ENCODE results near the gene ATP8B4.

ATP8B4 gene

DNA sequence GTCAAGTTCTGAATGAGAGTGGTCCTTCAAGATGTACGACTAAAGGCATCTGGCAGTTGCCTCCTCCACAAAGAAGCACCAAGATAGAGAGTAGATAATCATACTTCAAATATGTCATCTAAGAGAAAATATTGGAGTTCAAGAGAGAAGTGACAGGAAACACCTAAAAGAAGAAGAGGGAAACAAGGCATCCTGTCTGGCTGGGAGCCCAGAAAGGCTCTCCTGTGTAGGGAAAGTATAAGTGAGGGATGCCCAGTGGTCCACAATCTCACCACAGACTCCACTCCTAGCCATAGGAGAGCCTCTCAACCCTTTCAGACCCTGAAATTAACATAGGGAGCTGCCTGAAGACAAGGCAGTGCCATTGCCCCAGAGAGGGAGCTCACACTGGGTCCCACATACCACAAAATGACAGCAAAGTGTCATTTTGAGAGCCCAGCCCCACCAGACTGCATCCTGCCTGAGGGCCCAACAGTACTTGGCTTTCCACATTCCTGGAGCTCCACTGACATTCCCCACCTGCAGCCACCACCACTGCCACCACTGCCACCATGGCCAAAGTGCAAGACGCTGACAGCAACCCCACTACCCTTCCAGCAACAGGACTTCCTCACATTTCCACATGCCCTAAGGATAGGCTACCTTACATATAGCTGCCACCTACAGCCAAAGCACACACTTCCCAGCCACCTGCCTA is 210.6 kb downstream of the ATP8B4 start:
- Histone ChIP-seq H3K4me1 (ENCODE audit: control insufficient read depth, insufficient read depth, low read length) (no peaks in the 10 kb centered on the region), H3K27ac (ENCODE audit: low read length) (no peak overlapping the region), H3K36me3 (ENCODE audit: control insufficient read depth, insufficient read depth, low read length) (no peaks in the 10 kb centered on the region), H3K9me3 (ENCODE audit: control insufficient read depth, insufficient read depth, low read length) (no peaks in the 10 kb centered on the region), H3K4me3 (ENCODE audit: low read length) (no peak overlapping the region), H3K27me3 (ENCODE audit: control insufficient read depth, insufficient read depth, low read length) (no peaks in the 10 kb centered on the region)
- DNase-seq (ENCODE audit: low read depth, low spot score), result no peak
- WGBS (ENCODE audit: insufficient coverage, insufficient read length), result no CpG with 5 or more reads among the region's 2 CpGs

DNA sequence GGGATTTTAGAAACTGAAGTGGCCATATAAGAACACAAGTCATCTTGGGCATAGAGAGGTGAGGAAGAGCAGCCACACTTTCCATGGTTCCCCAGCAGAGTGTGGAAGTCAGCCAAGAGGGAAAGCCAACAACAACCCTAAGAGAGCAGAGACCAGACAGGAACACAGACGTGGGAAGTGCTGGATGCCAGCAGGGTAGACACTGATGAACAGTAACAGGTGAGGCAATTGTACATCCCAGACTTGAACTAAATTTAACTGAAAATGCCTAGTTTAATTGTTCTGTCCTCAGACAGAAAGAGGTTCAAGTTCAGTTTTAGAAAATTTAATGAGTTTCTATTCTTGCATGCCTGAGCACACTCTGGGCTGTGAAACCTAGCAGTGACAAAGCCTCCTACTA is 212.1 kb downstream of the ATP8B4 start:
- H3K36me3 ChIP-seq (ENCODE audit: control insufficient read depth, insufficient read depth, low read length), result no peaks in the 10 kb centered on the region
- H3K27ac ChIP-seq (ENCODE audit: low read length), result no peak overlapping the region
- WGBS (ENCODE audit: insufficient coverage, insufficient read length), result no CpG with 5 or more reads among the region's 1 CpG
- H3K9me3 ChIP-seq (ENCODE audit: control insufficient read depth, insufficient read depth, low read length), result no peaks in the 10 kb centered on the region
- no peaks in the 10 kb centered on the region for H3K27me3 ChIP-seq (ENCODE audit: control insufficient read depth, insufficient read depth, low read length)
- H3K4me3 ChIP-seq (ENCODE audit: low read length), result no peak overlapping the region
- H3K4me1 ChIP-seq (ENCODE audit: control insufficient read depth, insufficient read depth, low read length), result no peaks in the 10 kb centered on the region
- no peak for DNase-seq (ENCODE audit: low read depth, low spot score)

GRCh38 chr15:49905221-49905620 is 213.8 kb downstream of the ATP8B4 start:
- H3K27ac ChIP-seq (ENCODE audit: low read length), result no peak overlapping the region
- no peak overlapping the region for H3K4me3 ChIP-seq (ENCODE audit: low read length)
- H3K36me3 ChIP-seq (ENCODE audit: control insufficient read depth, insufficient read depth, low read length), result no peaks in the 10 kb centered on the region
- H3K27me3 ChIP-seq (ENCODE audit: control insufficient read depth, insufficient read depth, low read length), result no peaks in the 10 kb centered on the region
- no peaks in the 10 kb centered on the region for H3K4me1 ChIP-seq (ENCODE audit: control insufficient read depth, insufficient read depth, low read length)
- no peaks in the 10 kb centered on the region for H3K9me3 ChIP-seq (ENCODE audit: control insufficient read depth, insufficient read depth, low read length)
- no peak for DNase-seq (ENCODE audit: low read depth, low spot score)

DNA sequence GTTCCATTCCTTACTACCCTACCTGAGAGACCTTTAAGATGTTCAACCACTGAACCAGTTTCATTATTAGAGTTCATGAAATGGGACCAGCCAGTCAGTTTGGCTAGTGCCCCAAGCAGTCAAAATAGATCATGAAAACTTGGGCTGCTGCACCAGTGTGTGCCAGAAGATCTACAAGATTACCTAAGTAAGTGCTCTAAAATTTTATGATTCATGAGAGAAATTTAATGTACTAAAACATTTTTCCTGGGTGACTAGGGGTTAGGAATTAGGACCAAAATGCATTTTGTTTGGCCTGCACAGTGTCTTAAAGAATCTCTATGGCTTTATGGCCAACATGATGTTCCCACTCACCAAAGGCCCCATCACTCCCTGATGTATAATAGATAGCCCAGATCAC is 214.7 kb downstream of the ATP8B4 start:
- H3K9me3 ChIP-seq (ENCODE audit: control insufficient read depth, insufficient read depth, low read length), result no peaks in the 10 kb centered on the region
- H3K27me3 ChIP-seq (ENCODE audit: control insufficient read depth, insufficient read depth, low read length), result no peaks in the 10 kb centered on the region
- no peak for DNase-seq (ENCODE audit: low read depth, low spot score)
- H3K4me3 ChIP-seq (ENCODE audit: low read length), result no peak overlapping the region
- no peaks in the 10 kb centered on the region for H3K36me3 ChIP-seq (ENCODE audit: control insufficient read depth, insufficient read depth, low read length)
- H3K4me1 ChIP-seq (ENCODE audit: control insufficient read depth, insufficient read depth, low read length), result no peaks in the 10 kb centered on the region
- H3K27ac ChIP-seq (ENCODE audit: low read length), result no peak overlapping the region

DNA sequence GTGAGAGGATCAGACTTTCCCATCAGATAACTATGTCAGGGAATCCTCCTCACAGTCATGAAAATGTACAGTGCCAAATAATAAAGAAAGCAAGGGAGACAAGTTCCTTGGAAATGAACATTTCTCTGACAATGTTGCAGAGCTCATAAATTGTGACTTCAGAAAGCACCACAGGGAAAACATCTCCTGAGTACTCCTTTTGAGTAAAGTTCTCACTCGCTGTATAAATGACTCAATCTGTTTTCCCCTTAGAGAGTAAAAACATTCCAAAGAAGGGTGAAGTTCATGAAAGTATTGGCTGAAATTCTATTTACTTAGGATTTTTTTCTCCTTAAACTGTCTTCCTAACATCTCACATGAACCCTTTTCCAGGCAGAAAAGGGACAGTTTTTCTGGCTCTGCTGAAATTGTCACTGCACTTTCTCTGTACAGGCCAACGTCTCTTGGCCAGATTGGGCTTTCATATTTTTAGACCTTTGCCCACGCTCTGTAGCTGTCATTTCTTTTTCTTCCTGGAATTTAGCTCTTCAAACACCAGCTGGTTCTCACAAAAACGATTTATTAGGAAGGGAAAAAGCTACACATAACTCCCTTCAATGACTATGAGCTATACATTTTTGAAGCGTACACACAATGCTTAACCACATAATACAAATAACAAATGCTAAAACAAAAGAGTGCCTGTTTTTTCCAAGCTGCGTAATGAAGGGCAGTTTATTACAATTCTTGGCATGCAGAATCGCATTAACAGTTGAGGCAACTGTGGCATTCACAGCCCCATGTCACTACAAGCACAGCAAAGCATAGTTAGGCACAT is 216.1 kb downstream of the ATP8B4 start:
- H3K4me3 ChIP-seq (ENCODE audit: low read length), result no peak overlapping the region

GRCh38 chr15:49901996-49902684 is 216.9 kb downstream of the ATP8B4 start:
- DNase-seq (ENCODE audit: low read depth, low spot score), result no peak
- no CpG with 5 or more reads among the region's 2 CpGs for WGBS (ENCODE audit: insufficient coverage, insufficient read length)
- no peak overlapping the region for H3K27ac ChIP-seq (ENCODE audit: low read length)
- H3K4me1 ChIP-seq (ENCODE audit: control insufficient read depth, insufficient read depth, low read length), result no peaks in the 10 kb centered on the region
- H3K27me3 ChIP-seq (ENCODE audit: control insufficient read depth, insufficient read depth, low read length), result no peaks in the 10 kb centered on the region
- no peaks in the 10 kb centered on the region for H3K9me3 ChIP-seq (ENCODE audit: control insufficient read depth, insufficient read depth, low read length)
- no peak overlapping the region for H3K4me3 ChIP-seq (ENCODE audit: low read length)
- no peaks in the 10 kb centered on the region for H3K36me3 ChIP-seq (ENCODE audit: control insufficient read depth, insufficient read depth, low read length)

More for the DNA sequence above, 216.1 kb downstream of the ATP8B4 start:
- H3K27ac ChIP-seq (ENCODE audit: low read length), result no peak overlapping the region
- no peak for DNase-seq (ENCODE audit: low read depth, low spot score)
- H3K27me3 ChIP-seq (ENCODE audit: control insufficient read depth, insufficient read depth, low read length), result no peaks in the 10 kb centered on the region
- H3K36me3 ChIP-seq (ENCODE audit: control insufficient read depth, insufficient read depth, low read length), result no peaks in the 10 kb centered on the region
- no CpG with 5 or more reads among the region's 7 CpGs for WGBS (ENCODE audit: insufficient coverage, insufficient read length)
- no peaks in the 10 kb centered on the region for H3K9me3 ChIP-seq (ENCODE audit: control insufficient read depth, insufficient read depth, low read length)
- no peaks in the 10 kb centered on the region for H3K4me1 ChIP-seq (ENCODE audit: control insufficient read depth, insufficient read depth, low read length)

DNA sequence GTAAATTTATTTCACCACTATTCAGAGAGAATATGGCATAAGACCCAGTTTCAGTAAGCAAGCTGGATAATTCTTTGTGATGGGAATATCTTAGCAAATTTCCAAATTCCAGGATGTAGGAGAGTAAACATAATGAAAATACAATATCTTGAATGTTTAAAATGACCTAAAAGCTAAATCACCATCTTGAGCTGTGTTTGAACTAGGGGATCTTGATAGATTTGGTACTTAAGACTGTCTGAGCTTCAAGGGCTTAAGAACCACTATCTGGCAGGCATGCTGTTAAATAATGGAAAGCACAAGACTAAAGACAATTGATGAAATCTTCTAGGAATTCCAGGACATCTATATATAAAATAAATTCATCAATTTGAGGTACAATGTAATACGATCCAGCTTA is 217.7 kb downstream of the ATP8B4 start:
- no peak for DNase-seq (ENCODE audit: low read depth, low spot score)
- H3K9me3 ChIP-seq (ENCODE audit: control insufficient read depth, insufficient read depth, low read length), result no peaks in the 10 kb centered on the region
- H3K36me3 ChIP-seq (ENCODE audit: control insufficient read depth, insufficient read depth, low read length), result no peaks in the 10 kb centered on the region
- no CpG with 5 or more reads among the region's 1 CpG for WGBS (ENCODE audit: insufficient coverage, insufficient read length)
- no peak overlapping the region for H3K27ac ChIP-seq (ENCODE audit: low read length)
- no peak overlapping the region for H3K4me3 ChIP-seq (ENCODE audit: low read length)
- no peaks in the 10 kb centered on the region for H3K27me3 ChIP-seq (ENCODE audit: control insufficient read depth, insufficient read depth, low read length)
- H3K4me1 ChIP-seq (ENCODE audit: control insufficient read depth, insufficient read depth, low read length), result no peaks in the 10 kb centered on the region

DNA sequence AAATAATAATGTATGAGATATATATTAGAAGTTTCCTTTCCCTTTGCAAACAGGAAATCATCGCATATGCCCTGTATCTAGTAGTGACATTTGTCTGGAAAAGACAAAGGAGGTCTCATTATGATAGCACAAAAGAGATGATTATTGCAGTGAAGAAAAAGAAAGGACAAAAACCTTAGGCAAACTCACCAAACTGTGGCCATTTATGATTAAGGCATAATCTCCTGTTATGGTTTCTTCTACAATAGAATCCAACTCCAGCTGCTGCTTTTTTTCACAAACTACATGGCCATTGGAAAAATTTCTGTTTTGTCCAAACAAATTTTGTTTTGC is 218.2 kb downstream of the ATP8B4 start:
- no peak overlapping the region for H3K4me3 ChIP-seq (ENCODE audit: low read length)
- no peaks in the 10 kb centered on the region for H3K9me3 ChIP-seq (ENCODE audit: control insufficient read depth, insufficient read depth, low read length)
- no peaks in the 10 kb centered on the region for H3K27me3 ChIP-seq (ENCODE audit: control insufficient read depth, insufficient read depth, low read length)
- no CpG with 5 or more reads among the region's 1 CpG for WGBS (ENCODE audit: insufficient coverage, insufficient read length)
- H3K36me3 ChIP-seq (ENCODE audit: control insufficient read depth, insufficient read depth, low read length), result no peaks in the 10 kb centered on the region
- DNase-seq (ENCODE audit: low read depth, low spot score), result no peak
- H3K4me1 ChIP-seq (ENCODE audit: control insufficient read depth, insufficient read depth, low read length), result no peaks in the 10 kb centered on the region
- no peak overlapping the region for H3K27ac ChIP-seq (ENCODE audit: low read length)

- Histone ChIP-seq H3K9me3 (ENCODE audit: control insufficient read depth, insufficient read depth, low read length) (no peaks in the 10 kb centered on the region), H3K27me3 (ENCODE audit: control insufficient read depth, insufficient read depth, low read length) (no peaks in the 10 kb centered on the region), H3K4me1 (ENCODE audit: control insufficient read depth, insufficient read depth, low read length) (no peaks in the 10 kb centered on the region; the same call in 1 of the 2 replicates), H3K36me3 (ENCODE audit: control insufficient read depth, insufficient read depth, low read length) (no peaks in the 10 kb centered on the region), H3K4me3 (ENCODE audit: low read length) (no peak overlapping the region), H3K27ac (ENCODE audit: low read length) (no peak overlapping the region)
- DNase-seq (ENCODE audit: low read depth, low spot score), result no peak
- WGBS (ENCODE audit: insufficient coverage, insufficient read length), result no CpG with 5 or more reads among the region's 5 CpGs
These were observed 218.8 kb downstream of the ATP8B4 start for GRCh38 chr15:49900006-49900902.

Data from iPS DF 6.9 (cell line).